Iris pigment epithelial cell (primary cell): ENCODE results near the gene PRSS3.
"Not testable (repeated sequence)": the region's sequence is repeated elsewhere in the genome, so short reads cannot be mapped to it uniquely, and the experiment has no call there.

ENCODE experiments used
- DNase-seq: peaks from one replicate; pipeline ENCODE4 v3.0.0-alpha.2; 2011; ENCODE audit warnings: low read depth

PRSS3 gene

DNA sequence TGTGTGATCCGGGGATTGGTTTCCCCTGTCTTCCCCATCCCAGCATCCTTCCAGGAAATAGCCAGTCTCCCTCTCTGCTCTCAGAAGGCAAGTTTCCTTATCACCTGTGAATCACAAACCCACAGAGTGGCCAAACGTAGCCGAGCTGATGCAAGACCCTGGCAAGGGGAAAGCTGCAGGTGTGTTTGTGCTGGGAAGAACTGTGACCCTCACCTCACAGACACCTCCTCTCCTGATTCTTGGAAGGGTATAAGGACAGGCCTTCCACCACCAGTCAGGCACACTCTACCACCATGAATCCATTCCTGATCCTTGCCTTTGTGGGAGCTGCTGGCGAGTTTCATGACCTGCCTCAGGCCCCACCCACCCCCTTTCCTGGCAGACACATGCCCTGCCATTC, at the start of gene PRSS3:
Gene PRSS3 (plus strand): TSS at position 281 of the 400 bp plus-strand sequence. CDS start 13 bp downstream, at position 294.
- DNase-seq, result no peak

DNA sequence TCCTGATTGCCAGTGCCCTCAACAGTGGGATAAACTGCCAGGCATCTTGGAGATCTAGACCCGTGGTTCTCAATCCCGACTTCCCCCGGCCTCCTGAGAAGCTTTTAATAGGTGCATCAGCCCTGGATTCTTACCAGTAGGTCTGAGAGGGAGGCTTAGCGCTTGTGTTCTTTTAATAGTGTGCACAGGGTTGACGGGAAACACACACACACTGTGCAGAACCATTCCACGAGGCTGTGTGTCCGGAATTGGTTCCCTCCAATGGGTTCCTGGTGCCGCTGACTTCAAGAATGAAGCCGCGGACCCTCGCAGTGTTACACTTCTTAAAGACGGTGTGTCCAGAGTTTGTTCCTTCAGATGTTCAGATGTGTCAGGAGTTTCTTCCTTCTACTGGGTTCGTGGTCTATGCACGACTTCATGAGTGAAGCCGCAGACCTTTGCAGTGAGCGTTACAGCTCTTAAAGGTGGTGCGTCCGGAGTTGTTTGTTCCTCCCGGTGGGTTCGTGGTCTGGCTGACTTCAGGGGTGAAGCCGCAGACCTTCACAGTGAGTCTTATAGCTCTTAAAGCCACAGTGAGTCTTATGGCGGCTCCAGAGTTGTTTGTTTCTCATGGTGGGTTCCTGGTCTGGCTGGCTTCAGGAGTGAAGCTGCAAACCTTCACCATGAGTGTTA, 46.6 kb upstream of the PRSS3 start:
- no peak for DNase-seq

DNA sequence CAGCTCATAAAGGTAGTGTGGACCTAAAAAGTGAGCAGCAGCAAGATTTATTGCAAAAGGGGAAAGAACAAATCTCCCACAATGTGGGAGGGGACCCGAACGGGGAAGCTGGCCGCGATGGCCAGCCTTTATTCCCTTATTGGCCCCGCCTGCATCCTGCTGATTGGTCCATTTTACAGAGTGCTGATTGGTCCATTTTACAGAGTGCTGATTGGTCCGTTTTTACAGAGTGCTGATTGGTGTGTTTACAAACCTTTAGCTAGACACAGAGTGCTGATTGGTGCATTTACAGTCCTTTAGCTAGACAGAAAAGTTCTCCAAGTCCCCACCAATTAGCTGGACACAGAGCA, 46.1 kb upstream of the PRSS3 start:
- not testable (repeated sequence) for DNase-seq

DNA sequence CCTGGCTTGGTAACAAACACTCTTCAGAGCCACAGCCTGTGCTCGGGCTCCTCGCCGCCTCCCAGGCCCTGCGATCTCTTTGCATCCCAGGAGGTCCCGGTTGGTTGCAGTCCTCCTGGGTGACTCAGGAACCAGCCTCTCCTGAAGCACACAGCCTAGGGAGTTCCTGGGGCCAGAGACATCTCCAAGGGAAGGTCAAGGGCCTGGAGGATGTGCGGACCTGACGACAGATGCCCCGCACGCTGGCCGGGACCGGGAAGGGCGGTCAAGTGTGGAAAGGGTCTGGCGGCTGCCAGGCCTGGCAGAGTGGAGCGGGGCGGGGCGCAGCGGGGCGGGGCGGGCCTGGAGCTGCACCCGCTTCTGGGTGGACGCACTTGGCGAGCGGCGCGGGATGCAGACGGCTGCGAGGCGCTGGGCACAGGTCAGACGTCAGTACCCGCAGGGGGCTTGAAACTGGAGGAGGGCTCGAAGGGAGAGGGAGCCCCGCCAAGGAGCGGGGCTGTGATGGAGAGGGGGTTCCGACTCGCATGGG, 45.0 kb upstream of the PRSS3 start:
- peak; percentile 25 for DNase-seq

DNA sequence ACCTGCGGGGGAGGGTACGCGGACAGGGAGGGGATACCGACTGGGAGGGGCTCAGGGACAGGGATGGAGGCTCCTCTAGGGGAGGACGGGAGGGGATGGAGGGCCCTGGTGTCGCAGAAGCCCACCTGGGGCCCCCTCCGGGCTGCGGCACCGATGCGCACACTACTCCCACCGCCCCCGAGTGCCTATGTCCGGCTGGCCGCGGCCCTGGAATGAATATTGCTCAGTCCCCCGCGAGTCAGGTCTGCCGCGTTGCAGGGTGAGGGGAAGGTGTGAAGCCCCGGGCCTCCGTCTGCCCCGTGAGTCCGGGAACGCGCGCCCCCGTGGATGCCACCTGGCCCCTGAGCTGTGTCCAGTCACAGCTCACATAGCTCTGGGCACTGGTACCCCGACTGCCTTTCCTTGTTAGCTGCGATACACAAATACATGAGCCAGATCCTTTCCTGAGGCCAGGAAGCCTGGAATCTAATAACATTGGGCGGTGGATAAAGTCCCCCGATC, 44.5 kb upstream of the PRSS3 start:
- DNase-seq, result no peak

DNA sequence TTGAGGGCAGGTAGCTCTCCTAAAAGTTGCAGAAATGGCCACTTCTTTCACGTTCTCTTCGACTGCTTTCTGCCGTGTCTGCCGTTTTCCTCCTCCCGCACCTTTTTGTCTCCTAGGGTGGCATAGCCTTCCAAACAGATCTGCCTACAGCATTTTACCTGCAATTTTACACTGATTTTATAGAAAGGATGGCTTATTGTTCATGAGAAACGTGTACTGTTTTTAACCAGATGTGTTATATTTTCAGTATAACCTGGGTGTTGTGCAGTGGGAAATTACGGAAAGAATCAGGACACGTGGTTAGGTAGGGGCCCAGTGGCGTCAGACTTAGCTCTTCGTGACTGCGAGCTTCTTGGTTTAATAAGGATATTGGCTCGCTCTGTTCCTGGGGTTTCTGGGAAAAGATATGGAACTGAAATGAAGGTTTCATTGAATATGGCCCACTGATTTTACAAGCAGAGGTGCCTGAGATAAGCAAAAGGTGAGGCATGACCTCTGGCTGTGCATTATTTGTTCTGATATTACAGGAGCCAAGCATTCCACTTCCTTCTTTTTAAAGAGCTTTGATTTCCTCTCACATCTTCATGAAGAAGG, 43.7 kb upstream of the PRSS3 start:
- no peak for DNase-seq

DNA sequence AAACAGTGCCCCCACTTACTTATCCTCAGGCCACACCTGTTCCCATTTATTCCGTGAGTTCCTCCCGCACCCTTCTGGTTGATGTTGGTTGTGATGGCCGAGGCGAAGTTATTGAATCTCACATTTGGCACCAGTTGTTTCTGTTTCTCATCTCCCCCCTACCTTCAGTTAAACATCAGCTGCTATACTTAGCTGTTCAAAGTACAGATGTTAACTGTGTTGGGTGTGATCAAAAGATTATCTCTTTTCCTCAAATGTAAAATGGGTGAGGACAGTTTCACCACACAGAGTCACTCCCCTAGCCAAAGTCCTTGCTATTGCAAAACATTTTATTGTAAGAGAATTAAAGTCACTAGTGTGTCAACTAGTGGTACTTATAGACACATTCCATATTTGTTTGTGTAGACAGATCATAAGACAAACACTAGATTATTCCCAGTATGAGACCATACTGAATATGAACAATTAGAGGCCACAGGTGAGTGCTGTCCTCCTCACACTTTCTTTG, 43.2 kb upstream of the PRSS3 start:
- no peak for DNase-seq

DNA sequence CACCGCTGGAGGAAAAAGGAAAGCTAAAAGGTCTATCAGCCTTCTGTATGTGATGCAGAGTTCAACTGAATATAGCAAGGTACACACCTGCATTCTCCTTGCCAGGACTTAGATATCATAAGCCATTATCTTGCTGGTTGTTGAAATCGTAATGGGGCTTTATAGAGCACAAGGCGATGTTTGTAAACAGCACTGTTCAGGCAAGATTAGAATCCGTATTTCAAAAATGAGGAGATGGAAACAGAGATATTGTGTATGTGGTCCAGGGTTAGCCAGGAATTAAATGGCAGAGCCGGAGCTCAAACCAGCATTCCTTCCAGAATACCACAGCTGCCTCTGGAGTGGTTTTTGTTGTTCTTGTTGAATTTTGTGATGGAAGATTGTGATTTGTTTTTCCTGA, 42.6 kb upstream of the PRSS3 start:
- not testable (repeated sequence) for DNase-seq

DNA sequence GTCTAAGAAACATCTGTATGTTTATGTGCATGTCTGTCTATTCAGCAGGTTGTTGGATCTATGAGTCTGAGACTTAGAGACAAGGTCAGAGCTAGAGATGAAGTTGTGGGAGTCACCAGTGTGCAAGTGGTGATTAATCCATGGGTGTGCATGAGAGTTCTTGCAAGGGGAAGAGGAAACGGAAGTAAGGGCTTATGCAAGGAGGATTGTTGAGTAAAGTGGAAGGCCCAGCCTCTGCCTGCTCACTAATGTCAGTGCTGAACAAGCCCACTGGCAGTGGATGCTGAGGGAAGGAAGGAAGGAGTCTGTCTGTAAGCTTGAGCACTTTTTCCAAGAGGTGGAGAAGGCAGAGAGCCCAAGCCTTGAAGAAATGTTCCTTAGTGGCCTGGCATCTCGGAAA, 35.7 kb upstream of the PRSS3 start:
- DNase-seq, result peak; percentile 61

DNA sequence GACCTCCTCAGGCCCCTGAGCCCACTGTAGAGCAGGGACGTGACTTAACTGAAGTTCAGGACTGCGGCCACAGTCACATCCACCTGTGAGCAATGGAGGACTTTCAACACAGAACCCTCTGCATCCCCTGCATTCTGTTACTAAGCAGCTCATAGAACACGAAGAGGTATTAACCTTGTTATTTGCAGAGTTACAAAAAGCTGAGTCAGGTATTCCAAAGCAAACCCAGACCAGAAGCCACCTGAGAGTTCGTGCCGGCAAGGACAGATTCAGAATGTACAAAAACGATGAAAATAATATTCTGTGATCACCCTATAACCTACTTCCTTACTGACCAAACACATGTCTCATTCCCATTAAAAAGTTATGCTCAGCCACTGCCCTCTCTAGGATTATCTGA, 33.0 kb upstream of the PRSS3 start:
- DNase-seq, result no peak

DNA sequence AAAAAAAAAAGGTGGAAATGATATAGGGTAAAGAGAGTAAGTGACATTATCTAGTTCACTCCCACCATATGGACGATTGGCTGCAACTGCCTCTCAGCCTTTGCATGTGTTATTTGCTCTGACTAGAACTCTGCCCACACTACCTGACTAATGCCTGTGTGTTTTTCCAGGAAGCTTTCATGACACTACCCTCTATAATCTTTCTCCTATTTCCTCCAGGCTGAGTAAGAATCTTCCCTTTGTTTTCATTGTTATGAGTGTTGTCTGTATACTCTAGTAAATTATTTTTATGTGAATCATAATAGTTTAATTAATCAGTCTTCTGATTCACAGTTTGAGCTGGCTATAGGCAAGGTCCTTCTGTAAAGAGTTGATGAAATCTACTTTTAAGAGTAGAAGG, 31.7 kb upstream of the PRSS3 start:
- DNase-seq, result not testable (repeated sequence)

DNA sequence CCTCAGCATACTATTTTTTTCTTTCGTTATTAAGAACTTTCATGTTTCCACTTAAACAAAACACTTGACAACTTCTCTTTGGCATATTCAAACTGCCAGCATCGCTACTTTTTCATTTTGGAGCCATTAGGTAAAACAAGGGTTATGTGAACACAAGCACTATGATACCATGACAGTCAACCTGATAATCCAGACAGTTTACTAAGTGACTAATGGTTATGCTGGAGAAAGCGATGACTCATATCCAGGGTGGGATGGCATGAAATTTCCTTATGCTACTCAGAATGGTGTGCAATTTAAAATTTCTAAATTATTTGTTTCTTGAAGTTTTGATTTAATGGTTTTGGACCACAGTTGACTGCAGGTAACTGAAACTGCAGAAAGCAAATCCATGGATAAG, 29.9 kb upstream of the PRSS3 start:
- DNase-seq, result peak; percentile 76

DNA sequence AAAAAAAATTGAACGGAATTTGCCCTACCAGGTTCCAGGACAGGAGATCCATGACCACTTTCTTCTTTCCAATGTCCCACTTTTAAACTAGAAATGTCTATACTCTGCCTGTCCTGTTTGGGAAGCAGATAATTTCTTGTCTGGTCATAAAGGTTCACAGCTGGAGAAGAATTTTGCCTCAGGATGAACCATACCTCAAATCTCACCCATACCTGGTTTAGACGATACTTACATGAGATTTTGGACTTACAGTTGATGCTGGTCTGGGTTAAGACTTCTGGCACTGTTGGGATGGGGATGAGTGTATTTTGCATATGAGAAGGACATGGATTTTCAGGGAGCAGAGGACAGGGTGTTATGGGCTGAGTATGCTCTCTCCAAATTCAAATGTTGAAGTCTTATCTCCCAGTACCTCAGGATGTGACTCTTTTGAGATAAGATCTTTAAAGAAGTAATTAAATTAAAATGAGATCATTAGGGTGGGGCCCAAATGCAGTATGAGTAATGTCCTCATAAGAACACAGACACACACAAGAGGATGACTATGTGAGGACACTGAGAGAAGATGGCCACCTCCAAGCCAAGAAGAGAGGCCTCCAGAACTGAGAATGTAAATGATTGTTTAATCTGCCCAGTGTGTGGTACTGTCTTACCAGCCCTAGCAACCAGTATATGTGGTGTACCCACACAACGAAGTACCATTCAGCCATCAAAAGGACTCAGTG, 25.0 kb upstream of the PRSS3 start:
- not testable (repeated sequence) for DNase-seq

DNA sequence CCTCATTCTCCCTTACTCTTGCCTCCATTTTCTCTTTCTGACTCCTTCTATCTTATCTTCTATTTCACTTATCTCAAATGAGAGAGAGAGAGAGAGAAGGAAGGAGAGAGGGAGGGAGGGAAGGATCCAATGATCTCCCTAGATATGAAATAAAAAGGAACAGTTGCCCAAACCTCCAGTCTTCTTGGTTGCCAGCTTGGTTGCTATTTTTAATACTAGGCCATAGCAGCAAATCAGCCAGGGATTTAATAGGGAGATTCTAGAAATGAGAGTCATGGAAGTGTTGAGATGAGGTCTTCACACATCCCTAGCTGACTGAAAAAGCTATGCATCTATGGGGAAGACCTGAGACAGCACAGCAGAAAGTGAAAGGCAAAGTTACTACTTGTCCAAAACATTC, 22.2 kb upstream of the PRSS3 start:
- not testable (repeated sequence) for DNase-seq

DNA sequence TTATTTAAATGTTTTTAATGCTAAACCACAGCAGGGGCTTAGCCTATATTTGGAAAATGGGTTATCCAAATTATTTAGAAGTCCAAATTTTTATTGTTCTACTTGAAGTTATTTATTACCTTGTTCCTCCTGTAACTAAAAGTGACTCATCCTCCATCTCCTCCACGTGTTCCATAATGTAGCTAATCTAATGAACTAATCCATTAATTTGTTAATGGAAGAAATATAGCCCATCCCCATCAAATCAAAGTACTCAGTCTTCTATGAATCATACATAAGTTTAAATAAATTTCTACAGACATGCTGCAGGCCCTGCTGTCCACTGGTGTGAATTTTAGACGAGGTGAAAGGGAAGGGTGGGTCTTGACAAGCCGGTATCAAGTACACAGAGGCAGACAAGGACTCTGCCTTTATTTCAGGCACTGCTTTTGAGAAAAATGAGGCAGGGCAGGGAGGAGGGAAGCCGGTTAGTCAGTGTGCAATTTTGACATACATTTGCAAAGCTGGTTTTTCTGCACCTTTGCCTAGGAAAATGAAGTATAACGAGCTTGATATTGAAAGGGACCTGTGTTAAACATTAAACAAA, 21.2 kb upstream of the PRSS3 start:
- not testable (repeated sequence) for DNase-seq

DNA sequence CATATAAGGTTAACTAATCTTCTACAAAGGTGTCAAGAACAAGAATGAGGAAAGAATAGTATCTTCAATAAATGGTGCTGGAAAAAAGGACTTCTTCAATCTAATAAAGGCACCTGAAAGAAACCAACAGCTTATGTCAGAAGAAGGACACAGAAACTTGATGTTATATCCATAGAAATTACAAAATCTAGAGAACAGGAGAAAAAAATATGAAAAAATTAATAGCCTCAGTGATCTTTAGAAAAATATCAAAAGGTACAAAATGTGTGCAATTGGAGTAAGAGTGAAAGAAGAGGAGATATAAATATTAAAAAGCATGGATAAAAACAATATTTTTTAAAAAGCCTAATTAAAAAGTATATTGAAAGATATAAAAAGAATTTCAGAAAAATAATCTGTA, 18.8 kb upstream of the PRSS3 start:
- no peak for DNase-seq

DNA sequence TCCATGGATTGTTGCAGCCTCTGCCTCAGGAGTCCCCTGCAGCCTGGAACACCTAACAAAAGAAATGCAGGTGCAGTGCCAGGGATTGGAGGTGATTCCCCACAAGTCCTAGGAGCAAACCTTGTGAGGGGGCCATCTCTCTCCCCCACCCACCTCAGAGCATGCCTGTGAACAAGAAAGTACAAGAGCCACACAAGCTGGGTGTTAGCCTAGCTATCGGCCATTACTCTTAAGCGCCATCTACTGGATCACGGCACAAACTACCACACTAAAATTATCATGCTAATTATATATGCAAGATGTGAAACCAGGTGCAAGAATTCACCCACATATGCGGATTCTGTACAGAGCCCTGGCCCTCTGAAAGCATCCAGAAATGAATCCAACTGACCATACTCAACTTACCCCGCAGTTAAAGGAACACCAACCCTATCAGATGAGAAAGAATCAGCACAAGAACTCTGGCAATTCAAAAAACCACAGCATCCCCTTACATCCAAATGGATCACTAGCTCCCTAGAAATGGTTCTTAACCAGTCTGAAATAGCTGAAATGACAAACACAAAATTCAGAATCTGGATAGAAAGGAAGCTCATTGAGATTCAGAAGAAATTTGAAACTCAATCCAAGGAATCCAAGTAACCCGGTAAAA, 16.5 kb upstream of the PRSS3 start:
- DNase-seq, result peak; percentile 63

DNA sequence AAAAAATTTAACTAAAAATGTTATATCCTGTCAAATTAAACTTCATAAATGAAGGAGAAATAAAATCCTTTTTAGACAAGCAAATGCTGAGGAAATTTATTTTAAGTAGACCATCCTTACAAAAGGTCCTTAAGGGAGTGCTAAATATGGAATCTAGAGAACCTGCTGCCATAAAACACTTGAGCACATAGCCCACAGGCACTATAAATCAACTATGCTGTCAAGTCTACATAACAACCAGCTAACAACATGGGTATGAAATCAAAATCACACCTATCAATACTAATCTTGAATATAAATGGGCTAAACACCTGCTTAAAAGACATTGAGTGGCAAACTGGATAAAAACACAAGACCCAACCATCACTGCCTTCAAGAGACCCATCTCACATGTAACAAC, 15.1 kb upstream of the PRSS3 start:
- DNase-seq, result no peak

DNA sequence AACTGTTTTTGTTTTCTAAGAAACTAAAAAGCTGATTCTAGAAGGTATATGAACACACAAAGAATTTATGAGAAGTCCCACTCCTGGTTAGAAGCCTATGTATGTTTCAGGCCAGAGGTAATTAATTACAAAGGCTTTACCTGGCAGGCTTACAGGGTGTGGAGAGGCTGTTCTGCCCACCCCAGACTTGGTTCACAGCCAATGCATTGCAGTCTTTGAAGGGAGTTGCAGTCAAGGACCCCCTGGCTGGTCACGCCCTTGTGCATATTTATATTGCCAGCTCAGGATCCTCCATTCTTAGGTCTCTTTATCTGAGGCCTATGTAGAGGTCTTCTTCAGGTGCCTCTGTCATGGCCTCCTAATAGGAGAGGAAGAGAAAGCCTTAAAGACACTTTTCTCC, 13.6 kb upstream of the PRSS3 start:
- DNase-seq, result no peak

DNA sequence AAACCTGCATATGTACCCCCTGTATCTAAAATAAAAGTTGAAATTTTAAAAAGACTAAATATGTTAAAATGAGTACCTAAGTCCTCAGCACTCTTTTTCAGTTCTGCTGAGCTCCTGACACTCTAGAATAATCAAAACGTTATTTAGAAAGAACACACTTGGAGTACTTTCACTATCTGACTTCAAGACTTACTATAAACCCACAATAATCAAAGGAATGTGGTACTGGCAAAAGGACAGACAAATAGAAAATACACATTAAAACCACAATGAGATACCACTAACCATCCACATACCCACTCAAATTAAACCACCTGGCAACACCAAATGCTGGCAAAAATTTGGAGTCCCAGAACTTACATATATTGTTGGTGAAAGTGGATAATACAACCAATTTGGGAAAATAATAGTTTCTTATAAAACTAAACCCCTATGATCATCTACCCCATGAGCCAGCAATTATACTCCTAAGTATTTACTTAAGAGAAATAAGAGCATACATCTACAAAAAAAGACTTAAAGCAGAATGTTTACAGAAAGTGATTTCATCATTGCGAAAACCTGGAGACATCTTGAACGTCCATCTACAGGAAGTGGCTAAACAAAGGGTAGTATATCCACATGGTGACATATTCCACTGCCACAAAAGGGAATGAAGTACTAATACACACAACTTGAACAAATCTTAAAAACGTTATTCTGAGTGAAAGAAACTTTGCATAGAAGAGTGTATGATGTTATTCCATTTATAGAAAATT, 12.8 kb upstream of the PRSS3 start:
- peak; percentile 90 for DNase-seq

DNA sequence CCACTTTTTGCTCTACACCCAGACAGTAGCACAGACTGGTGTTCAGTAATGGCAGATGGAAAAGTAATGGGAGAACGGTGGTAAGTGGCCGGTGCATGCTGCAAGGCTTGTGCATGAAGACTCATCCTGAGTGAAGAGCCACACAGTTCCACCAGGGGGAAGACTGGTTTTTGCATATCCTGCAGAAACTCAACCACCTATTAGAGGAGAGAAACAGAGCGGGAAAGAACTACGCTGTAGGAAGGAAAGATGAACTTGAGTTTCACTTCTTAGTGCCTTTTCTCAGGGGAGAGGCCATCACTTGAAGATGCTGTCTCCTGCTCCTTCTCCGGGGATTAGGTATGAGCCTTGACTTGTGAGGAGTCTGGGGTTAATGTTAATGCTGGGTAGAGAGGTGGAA, 9.4 kb upstream of the PRSS3 start:
- peak; percentile 48 for DNase-seq
